ENCODE data around the gene DNAJC5. TPM values are rescaled to one million over a fixed set of nuclear protein-coding genes. Genes with fewer than 3 reads are reported as not detected.

The DNAJC5 gene
- total and polyA plus RNA-seq, 2 donors (not counting 3 experiments of a cell fraction or from before 2014, with no cell fraction given), result 44.7 to 60.3 TPM

- no peak overlapping the region for H2AFZ ChIP-seq (ENCODE audit: low read depth, low read length)
- H4K20me1 ChIP-seq (replicated peaks; ENCODE audit: control insufficient read depth, extremely low read depth, insufficient read depth, low read length), result peaks cover 3% of the 10 kb centered on the region
- POLR2A ChIA-PET, result no interaction called here
- no peaks in the 10 kb centered on the region for H3K9me1 ChIP-seq (replicated peaks; ENCODE audit: control insufficient read depth, extremely low read depth, insufficient read depth, low read length)
- no peak for FAIRE-seq
- H3K9me3 ChIP-seq (replicated peaks; ENCODE audit: control insufficient read depth, insufficient read depth, low read length), result no peaks in the 10 kb centered on the region
- BruUV-seq (replicated peaks), result no TSS peak
- H3K4me1 ChIP-seq (ENCODE audit: control insufficient read depth, extremely low read depth, insufficient read depth, low read length), result no peaks in the 10 kb centered on the region
- intact Hi-C loops (cut with micrococcal nuclease), result no loop called here
- H3K9ac ChIP-seq (replicated peaks; ENCODE audit: extremely low read depth, insufficient read depth, low read length), result no peak overlapping the region
- no peak overlapping the region for H3K4me3 ChIP-seq (replicated peaks in 1 of 3; ENCODE audit: insufficient read depth in 1 of 3, low read depth in 1 of 3, low read length in 3 of 3)
- DNase-seq (ENCODE audit: low read depth, low spot score), result no peak
- H3K27me3 ChIP-seq (ENCODE audit: control insufficient read depth in 2 of 2, insufficient read depth in 2 of 2, low read length in 2 of 2), result no peaks in the 10 kb centered on the region
- H3K79me2 ChIP-seq (ENCODE audit: control insufficient read depth, insufficient read depth, low read length), result peaks cover 41% of the 10 kb centered on the region
- CTCF ChIA-PET, result interaction anchor here (1.2 kb wide), 1 partner anchor 13 kb away, joined by 3 read pairs; no protein-coding TSS in a partner anchor
- H3K27ac ChIP-seq (ENCODE audit: insufficient read depth, low read depth, low read length), result no peak overlapping the region
- TF ChIP-seq MAX (IDR thresholded peaks at IDR 0.05; ENCODE audit: insufficient read depth, insufficient read length), result no peak
- TF ChIP-seq POLR2A (IDR thresholded peaks at IDR 0.05; ENCODE audit: low read depth, low read length), result no peak
- TF ChIP-seq MYC (IDR thresholded peaks at IDR 0.05; ENCODE audit: low read depth, low read length), result no peak
- TF ChIP-seq GATA2 (IDR thresholded peaks at IDR 0.05; ENCODE audit: insufficient read depth, insufficient read length, low read depth, low read length), result no peak
- TF ChIP-seq FOS (IDR thresholded peaks at IDR 0.05; ENCODE audit: borderline replicate concordance, insufficient read depth, low read length), result no peak
- no peak for TF ChIP-seq EZH2 (IDR thresholded peaks at IDR 0.05; ENCODE audit: borderline replicate concordance, low read depth, low read length, severe bottlenecking)
- TF ChIP-seq CTCF (IDR thresholded peaks at IDR 0.05; ENCODE audit: extremely low read depth in 1 of 2, insufficient read depth in 1 of 2, low read depth in 1 of 2, low read length in 2 of 2), result no peak
- peaks cover 7 to 55% of the 10 kb centered on the region in 2 experiments for H3K36me3 ChIP-seq (ENCODE audit: control insufficient read depth in 2 of 2, extremely low read depth in 1 of 2, insufficient read depth in 2 of 2, low read length in 2 of 2)
- dilution Hi-C loops (cut with MboI; ENCODE audit: extremely low pct_ligation_motif_present, low sequenced_read_pairs), result no loop called here
- no peak overlapping the region for H3K4me2 ChIP-seq (ENCODE audit: insufficient read depth, low read length)
Measured at GRCh38 chr20:63931735-63932134, 36.8 kb downstream of the DNAJC5 start.
